PFSK-1 (cell line): ENCODE results near the gene DPH7.

Experiments used
- FOXP2 ChIP-seq: optimal IDR thresholded peaks from 2 replicates; pipeline ENCODE3; 2011; ENCODE audit warnings: borderline replicate concordance, control low read depth, inconsistent platforms; ENCODE audit not compliant: insufficient read depth; ENCODE audit errors: extremely low read length, extremely low read depth
- POLR2AphosphoS5 ChIP-seq: IDR thresholded peaks from 2 replicates; pipeline ENCODE4 v1.6.1; 2012; ENCODE audit warnings: low read depth, mild to moderate bottlenecking, control low read depth, low read length, moderate library complexity
- REST ChIP-seq, 2 experiments: IDR thresholded peaks; 2 replicates each; pipeline versions ENCODE4 v1.6.1 to v1.8.0; 2011 to 2012; ENCODE audit warnings: low read depth in 2 of 2, low read length in 2 of 2, control low read depth in 1 of 2, inconsistent platforms in 1 of 2, mild to moderate bottlenecking in 1 of 2, moderate library complexity in 1 of 2; ENCODE audit not compliant: insufficient read depth in 1 of 2
- SIN3A ChIP-seq: IDR thresholded peaks from 2 replicates; pipeline ENCODE4 v1.6.1; 2012; ENCODE audit warnings: mild to moderate bottlenecking, low read length, moderate library complexity, borderline replicate concordance; ENCODE audit not compliant: insufficient read depth
- TAF1 ChIP-seq: IDR thresholded peaks from 2 replicates; pipeline ENCODE4 v1.6.1; 2012; ENCODE audit warnings: low read length, control low read depth, borderline replicate concordance; ENCODE audit not compliant: insufficient read depth

The DPH7 gene

GRCh38 chr9:137516144-137516917 lies 62.4 kb downstream of the DPH7 start:
- TF ChIP-seq TAF1 = no peak
- TF ChIP-seq REST (IDR thresholded peaks at IDR 0.05; ENCODE audit: insufficient read depth in 1 of 2, low read depth in 2 of 2, low read length in 2 of 2) = no peak
- TF ChIP-seq SIN3A = no peak
- no peak for TF ChIP-seq POLR2AphosphoS5
- no peak for TF ChIP-seq FOXP2

GRCh38 chr9:137515338-137515724 lies 63.4 kb downstream of the DPH7 start:
- TF ChIP-seq FOXP2 (no peak), REST (IDR thresholded peaks at IDR 0.05; ENCODE audit: insufficient read depth in 1 of 2, low read depth in 2 of 2, low read length in 2 of 2) (no peak)

GRCh38 chr9:137514691-137515337 lies 63.9 kb downstream of the DPH7 start:
- TF ChIP-seq TAF1 (no peak), REST (IDR thresholded peaks at IDR 0.05; ENCODE audit: insufficient read depth in 1 of 2, low read depth in 2 of 2, low read length in 2 of 2) (no peak), SIN3A (no peak), FOXP2 (no peak), POLR2AphosphoS5 (no peak)

GRCh38 chr9:137511758-137512463 lies 66.8 kb downstream of the DPH7 start:
- TF ChIP-seq FOXP2 = no peak
- TF ChIP-seq SIN3A = no peak
- no peak for TF ChIP-seq POLR2AphosphoS5
- no peak for TF ChIP-seq TAF1
- no peak for TF ChIP-seq REST (IDR thresholded peaks at IDR 0.05; ENCODE audit: insufficient read depth in 1 of 2, low read depth in 2 of 2, low read length in 2 of 2)

GRCh38 chr9:137509198-137509597 lies 69.5 kb downstream of the DPH7 start:
- TF ChIP-seq REST (IDR thresholded peaks at IDR 0.05; ENCODE audit: insufficient read depth in 1 of 2, low read depth in 2 of 2, low read length in 2 of 2) (no peak), FOXP2 (no peak), SIN3A (no peak), POLR2AphosphoS5 (no peak), TAF1 (no peak)
